ENCODE results near the gene GPX8. TPM values are rescaled to one million over a fixed set of nuclear protein-coding genes. Genes with fewer than 3 reads are reported as not detected.

The GPX8 gene
- total RNA-seq, 1 donor from 2014 or later, result 49.0 TPM

DNA sequence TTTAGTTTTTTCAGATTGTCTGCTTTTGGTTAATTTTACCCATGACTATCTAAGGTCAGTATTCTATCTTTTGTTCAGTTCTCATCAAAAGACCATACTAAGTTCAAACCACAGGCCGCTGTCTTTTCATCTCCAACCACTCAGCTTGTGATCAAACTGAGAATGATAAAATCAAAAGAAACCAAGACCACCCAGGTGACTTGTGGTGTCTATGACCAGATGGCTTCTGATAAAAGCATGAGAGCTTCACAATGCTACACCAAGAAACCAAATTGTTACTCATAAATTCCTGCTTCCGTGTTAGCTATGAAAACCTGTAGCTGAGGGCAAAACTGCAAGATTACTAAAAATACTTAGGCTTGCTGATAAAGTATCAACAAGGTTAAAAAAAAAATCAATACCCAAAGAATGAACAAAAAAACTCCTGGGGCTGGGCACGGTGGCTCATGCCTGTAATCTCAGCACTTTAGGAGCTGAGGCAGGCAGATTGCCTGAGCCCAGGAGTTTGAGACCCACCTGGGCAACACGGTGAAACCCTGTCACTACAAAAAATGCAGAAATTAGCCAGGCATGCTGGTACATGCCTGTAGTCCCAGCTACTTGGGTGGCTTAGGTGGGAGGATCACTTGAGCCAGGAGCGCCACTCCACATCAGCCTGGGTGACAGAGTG lies 25.8 kb upstream of the GPX8 start:
- no peaks in the 10 kb centered on the region for H3K4me1 Mint-ChIP-seq
- H3K4me3 Mint-ChIP-seq, result no peak overlapping the region
- H3K36me3 Mint-ChIP-seq (ENCODE audit: low read depth), result no peaks in the 10 kb centered on the region
- TF ChIP-seq, protein P1, sequence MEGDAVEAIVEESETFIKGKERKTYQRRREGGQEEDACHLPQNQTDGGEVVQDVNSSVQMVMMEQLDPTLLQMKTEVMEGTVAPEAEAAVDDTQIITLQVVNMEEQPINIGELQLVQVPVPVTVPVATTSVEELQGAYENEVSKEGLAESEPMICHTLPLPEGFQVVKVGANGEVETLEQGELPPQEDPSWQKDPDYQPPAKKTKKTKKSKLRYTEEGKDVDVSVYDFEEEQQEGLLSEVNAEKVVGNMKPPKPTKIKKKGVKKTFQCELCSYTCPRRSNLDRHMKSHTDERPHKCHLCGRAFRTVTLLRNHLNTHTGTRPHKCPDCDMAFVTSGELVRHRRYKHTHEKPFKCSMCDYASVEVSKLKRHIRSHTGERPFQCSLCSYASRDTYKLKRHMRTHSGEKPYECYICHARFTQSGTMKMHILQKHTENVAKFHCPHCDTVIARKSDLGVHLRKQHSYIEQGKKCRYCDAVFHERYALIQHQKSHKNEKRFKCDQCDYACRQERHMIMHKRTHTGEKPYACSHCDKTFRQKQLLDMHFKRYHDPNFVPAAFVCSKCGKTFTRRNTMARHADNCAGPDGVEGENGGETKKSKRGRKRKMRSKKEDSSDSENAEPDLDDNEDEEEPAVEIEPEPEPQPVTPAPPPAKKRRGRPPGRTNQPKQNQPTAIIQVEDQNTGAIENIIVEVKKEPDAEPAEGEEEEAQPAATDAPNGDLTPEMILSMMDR (conservative IDR thresholded peaks at IDR 0.05), result no peak
- no peak for DNase-seq (ENCODE audit: low read depth, low spot score)
- peaks cover 3% of the 10 kb centered on the region for H3K27me3 Mint-ChIP-seq (ENCODE audit: low read depth)
- peaks cover 5% of the 10 kb centered on the region for H3K9me3 Mint-ChIP-seq
- no peak overlapping the region for H3K27ac Mint-ChIP-seq (ENCODE audit: unreplicated experiment)

DNA sequence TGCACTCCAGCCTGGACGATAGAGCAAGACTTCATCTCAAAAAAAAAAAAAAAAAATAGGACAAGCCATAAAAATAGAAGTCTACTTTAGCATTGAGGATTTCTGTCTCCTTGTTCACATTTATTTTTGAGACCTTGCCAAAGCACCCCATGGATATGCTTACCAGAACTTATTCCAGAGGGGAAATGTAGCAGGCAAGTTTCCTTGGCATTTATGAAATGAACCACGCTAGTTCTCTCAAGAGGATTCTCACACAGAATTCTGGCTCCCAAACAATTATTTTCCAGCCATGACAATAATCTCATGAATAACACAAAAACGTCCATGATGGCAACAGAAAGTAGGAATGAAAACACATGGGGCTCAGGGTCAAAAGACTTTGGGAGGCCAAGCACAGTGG lies 23.4 kb upstream of the GPX8 start:
- Mint-ChIP-seq H3K4me3 (no peak overlapping the region), H3K4me1 (no peaks in the 10 kb centered on the region), H3K36me3 (ENCODE audit: low read depth) (no peaks in the 10 kb centered on the region), H3K27me3 (ENCODE audit: low read depth) (peaks cover 4% of the 10 kb centered on the region), H3K27ac (ENCODE audit: unreplicated experiment) (no peak overlapping the region), H3K9me3 (no peaks in the 10 kb centered on the region)
- TF ChIP-seq, protein P1 (conservative IDR thresholded peaks at IDR 0.05), result no peak
- no peak for DNase-seq (ENCODE audit: low read depth, low spot score)

DNA sequence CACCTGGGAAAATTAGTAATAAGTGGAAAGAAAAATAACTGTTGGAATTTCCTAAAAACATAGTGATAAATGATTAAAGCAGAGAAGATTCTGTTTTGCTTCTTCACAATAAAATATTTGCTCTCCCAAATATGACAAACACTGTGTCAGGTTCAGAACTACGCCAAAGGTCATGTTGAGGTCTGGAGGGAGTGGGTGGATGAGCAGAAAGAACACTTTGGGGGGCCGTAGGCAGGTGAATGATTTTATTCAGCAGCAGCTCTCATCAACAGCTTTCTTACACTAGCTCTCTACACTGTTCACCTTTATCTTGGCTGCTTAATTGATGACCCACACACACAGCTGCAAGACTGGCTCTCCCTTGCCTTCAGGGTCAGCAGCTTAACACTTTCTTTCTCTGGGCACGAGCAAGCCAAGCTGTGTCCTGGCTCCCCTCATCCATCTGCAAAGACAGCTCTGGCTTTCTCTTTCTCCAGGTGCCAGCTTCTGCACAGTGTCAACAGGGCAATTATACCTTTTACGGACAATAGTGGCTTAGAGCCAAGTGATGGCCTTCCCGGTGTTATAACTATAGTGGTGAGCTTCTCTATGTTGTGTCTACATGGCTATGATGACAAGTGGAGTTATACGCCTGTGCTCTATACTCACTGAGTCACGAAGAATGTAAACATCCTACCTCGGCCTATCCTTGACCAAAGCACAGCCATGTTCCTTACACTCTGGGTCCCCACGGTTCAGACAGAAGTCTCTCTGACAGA lies 18.9 kb upstream of the GPX8 start:
- H3K36me3 Mint-ChIP-seq (ENCODE audit: low read depth), result no peaks in the 10 kb centered on the region
- no peaks in the 10 kb centered on the region for H3K4me1 Mint-ChIP-seq
- H3K9me3 Mint-ChIP-seq, result no peaks in the 10 kb centered on the region
- TF ChIP-seq, protein P1 (conservative IDR thresholded peaks at IDR 0.05), result no peak
- peaks cover 25% of the 10 kb centered on the region for H3K27me3 Mint-ChIP-seq (ENCODE audit: low read depth)
- no peak overlapping the region for H3K27ac Mint-ChIP-seq (ENCODE audit: unreplicated experiment)
- DNase-seq (ENCODE audit: low read depth, low spot score), result no peak
- H3K4me3 Mint-ChIP-seq, result no peak overlapping the region

DNA sequence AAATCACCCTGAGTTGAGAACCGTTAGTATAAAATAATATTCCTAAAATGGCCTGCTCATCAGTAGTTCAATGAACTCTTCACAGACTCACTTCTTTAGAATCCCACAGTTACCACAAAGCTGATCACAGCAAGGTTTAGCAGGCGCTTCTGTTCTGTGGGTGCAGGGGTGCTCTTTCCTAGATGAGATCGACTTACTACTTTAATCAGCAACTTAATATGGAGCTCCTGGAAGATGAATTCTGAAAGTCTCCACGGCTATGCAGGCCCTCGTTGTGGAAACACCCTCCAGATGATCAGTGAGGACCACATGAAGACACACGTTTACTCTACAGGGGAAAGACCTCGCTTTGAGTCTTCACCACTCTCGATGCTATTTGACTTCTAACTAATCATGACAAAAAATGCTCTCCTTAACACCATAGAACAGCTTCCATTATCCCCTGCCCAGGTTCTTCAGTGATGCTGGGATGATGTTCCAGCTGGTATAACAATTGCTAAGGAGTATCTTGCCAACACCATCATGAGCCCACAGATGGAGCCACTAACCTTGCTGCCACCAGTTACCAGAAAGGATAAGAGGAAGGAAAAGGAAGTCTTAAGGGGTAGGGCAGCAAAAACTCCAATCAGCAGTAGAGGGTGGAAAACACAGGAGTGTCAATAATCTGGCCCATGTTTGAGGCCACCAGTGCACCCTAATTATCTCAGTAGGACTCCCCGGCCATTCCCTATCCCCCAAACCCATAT lies 17.9 kb upstream of the GPX8 start:
- Mint-ChIP-seq H3K27ac (ENCODE audit: unreplicated experiment) (no peak overlapping the region), H3K36me3 (ENCODE audit: low read depth) (no peaks in the 10 kb centered on the region), H3K4me3 (no peak overlapping the region), H3K4me1 (no peaks in the 10 kb centered on the region), H3K27me3 (ENCODE audit: low read depth) (peaks cover 30% of the 10 kb centered on the region), H3K9me3 (no peaks in the 10 kb centered on the region)
- no peak for DNase-seq (ENCODE audit: low read depth, low spot score)
- TF ChIP-seq, protein P1 (conservative IDR thresholded peaks at IDR 0.05), result no peak

DNA sequence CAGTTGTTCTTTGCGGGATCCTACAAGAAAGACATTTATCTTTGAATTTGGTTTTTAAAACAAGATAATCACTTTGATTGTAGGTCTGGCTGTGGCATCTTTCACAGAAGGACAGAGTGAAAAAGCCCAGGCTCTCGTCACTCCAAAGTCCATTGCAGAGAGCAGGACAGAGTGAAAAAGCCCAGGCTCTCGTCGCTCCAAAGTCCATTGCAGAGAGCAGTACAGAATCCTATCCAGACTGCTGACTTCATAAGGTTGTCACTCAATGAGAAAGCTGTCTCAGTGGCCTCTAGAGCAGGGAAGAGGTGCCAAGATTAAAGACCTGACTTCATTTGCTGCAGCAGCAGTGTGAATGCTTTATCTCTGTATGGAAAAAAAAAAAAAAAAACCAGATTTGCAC lies 16.3 kb upstream of the GPX8 start:
- Mint-ChIP-seq H3K9me3 (no peaks in the 10 kb centered on the region), H3K27ac (ENCODE audit: unreplicated experiment) (no peak overlapping the region), H3K27me3 (ENCODE audit: low read depth) (peaks cover 39% of the 10 kb centered on the region), H3K4me3 (no peak overlapping the region), H3K4me1 (no peaks in the 10 kb centered on the region), H3K36me3 (ENCODE audit: low read depth) (no peaks in the 10 kb centered on the region)
- TF ChIP-seq, protein P1 (conservative IDR thresholded peaks at IDR 0.05), result no peak
- DNase-seq (ENCODE audit: low read depth, low spot score), result no peak

Measured in neural crest cell (in vitro differentiated cells).